OCI-LY3 (cell line): ENCODE measurements around the gene FBXO38.

Experiments used
- CTCF ChIP-seq: fragments of 200-600, 300-600 bp; sonication (generic); IDR thresholded peaks from 2 replicates; pipeline ENCODE4 v1.5.1; 2014; ENCODE audit warnings: antibody characterized with exemption, low read length, low read depth
- EZH2phosphoT487 ChIP-seq: fragments of 200-600 bp; shearing (Covaris generic); IDR thresholded peaks from 2 replicates; pipeline ENCODE4 v1.6.1; 2018; ENCODE audit warnings: antibody characterized with exemption, mixed run types, low read depth

GRCh38 chr5:148352696-148353095, 31.1 kb upstream of the FBXO38 start:
- TF ChIP-seq CTCF, result no peak
- TF ChIP-seq EZH2phosphoT487, result no peak
